Activated CD8-positive, alpha-beta T cell treated with anti-CD3 and anti-CD28 coated beads for 36 hours (primary cell): ENCODE measurements around the gene PTPA. TPM values are rescaled to one million over a fixed set of nuclear protein-coding genes. Genes with fewer than 3 reads are reported as not detected.
A peak's percentile ranks its signal among the peaks of the same experiment; 100 is the strongest.

Source experiments
- ATAC-seq: fragments of 200-7000 bp; cut with Tn5 transposase; one replicate; pipeline ENCODE4 v1.10.0; 2021; ENCODE audit warnings: mild to moderate bottlenecking, moderate library complexity
- CTCF ChIA-PET: fragments of 350-600 bp; sonication (Branson Sonifier 250); formaldehyde crosslinking; loops from one replicate; lab custom pipeline; 2021; ENCODE audit warnings: antibody characterized with exemption; lab: Charles Lee
- POLR2A ChIA-PET: fragments of 350-600 bp; sonication (Branson Sonifier 250); formaldehyde crosslinking; loops from one replicate; lab custom pipeline; 2021; ENCODE audit warnings: antibody characterized with exemption; lab: Charles Lee
- DNase-seq: peaks from one replicate; pipeline ENCODE4 v3.0.0-alpha.2; 2020
- H3K27ac Mint-ChIP-seq: one replicate; pipeline ENCODE4 v1.8.0; 2021; ENCODE audit warnings: mild to moderate bottlenecking, mixed read lengths
- H3K27me3 Mint-ChIP-seq: one replicate; pipeline ENCODE4 v1.8.0; 2021; ENCODE audit warnings: mixed read lengths
- H3K36me3 Mint-ChIP-seq: one replicate; pipeline ENCODE4 v1.8.0; 2021; ENCODE audit warnings: low read depth, mixed read lengths
- H3K4me1 Mint-ChIP-seq: one replicate; pipeline ENCODE4 v1.8.0; 2021; ENCODE audit warnings: low read depth, mixed read lengths
- H3K4me3 Mint-ChIP-seq: one replicate; pipeline ENCODE4 v1.8.0; 2021; ENCODE audit warnings: mild to moderate bottlenecking, moderate library complexity, mixed read lengths
- H3K9me3 Mint-ChIP-seq: one replicate; pipeline ENCODE4 v1.8.0; 2021; ENCODE audit warnings: mixed read lengths
- CTCF ChIP-seq: fragments of 200-600 bp; IDR thresholded peaks from one replicate; pipeline ENCODE4 v1.8.0; 2022; ENCODE audit warnings: antibody characterized with exemption, mild to moderate bottlenecking
- intact Hi-C: fragments of 100-400 bp; cut with micrococcal nuclease; formaldehyde crosslinking; loops from one replicate; pipeline ENCODE4 v1.10.0; 2022
- total RNA-seq, 2 experiments: library from RNA; stranded (reverse); gene quantifications; one replicate each; pipeline ENCODE4 v1.2.3, GENCODE V29; 2021

PTPA gene
- total RNA-seq, 2 experiments from 2014 or later, result 95.3 to 98.5 TPM

- no peaks in the 10 kb centered on the region for H3K27me3 Mint-ChIP-seq
- intact Hi-C loops, result no loop called here
- CTCF ChIA-PET, result interaction anchor here (1.7 to 5.2 kb wide), 2 partner anchors 10 to 22 kb away, joined by 6 to 31 read pairs; no protein-coding TSS in a partner anchor
- no peak overlapping the region for H3K4me3 Mint-ChIP-seq
- no peak for ATAC-seq
- H3K36me3 Mint-ChIP-seq, result no peaks in the 10 kb centered on the region
- peaks cover 14% of the 10 kb centered on the region for H3K4me1 Mint-ChIP-seq
- no peak overlapping the region for H3K27ac Mint-ChIP-seq
- POLR2A ChIA-PET, result no interaction called here
- H3K9me3 Mint-ChIP-seq, result no peaks in the 10 kb centered on the region
- no peak for TF ChIP-seq CTCF
- DNase-seq, result no peak
These were observed 53.2 kb downstream of the PTPA start for GRCh38 chr9:129164246-129164930.

GRCh38 chr9:129165198-129165597 is 54.0 kb downstream of the PTPA start:
- no peak overlapping the region for H3K4me3 Mint-ChIP-seq
- TF ChIP-seq CTCF, result no peak
- H3K9me3 Mint-ChIP-seq, result no peaks in the 10 kb centered on the region
- POLR2A ChIA-PET, result no interaction called here
- intact Hi-C loops, result no loop called here
- DNase-seq, result no peak
- H3K36me3 Mint-ChIP-seq, result no peaks in the 10 kb centered on the region
- H3K4me1 Mint-ChIP-seq, result peaks cover 17% of the 10 kb centered on the region
- ATAC-seq, result no peak
- H3K27me3 Mint-ChIP-seq, result no peaks in the 10 kb centered on the region
- CTCF ChIA-PET, result interaction anchor here (1.4 to 5.2 kb wide), 4 partner anchors 9 to 282 kb away, joined by 3 to 31 read pairs (median 6); partner anchors contain the start of gene IER5L
- H3K27ac Mint-ChIP-seq, result no peak overlapping the region

GRCh38 chr9:129166623-129167557 is 55.7 kb downstream of the PTPA start:
- POLR2A ChIA-PET, result interaction anchor here (1.2 kb wide), 1 partner anchor 11 kb away, joined by 3 read pairs; the partner anchor contains the start of gene IER5L
- no peaks in the 10 kb centered on the region for H3K9me3 Mint-ChIP-seq
- CTCF ChIA-PET, result interaction anchor here (0.7 to 5.2 kb wide), 9 partner anchors 10 to 444 kb away, joined by 3 to 31 read pairs (median 5); partner anchors contain the start of gene IER5L
- H3K27ac Mint-ChIP-seq, result peak overlapping the region; percentile 20
- DNase-seq, result peak; percentile 20
- ATAC-seq, result peak; percentile 40
- peak overlapping the region; percentile 51 for H3K4me3 Mint-ChIP-seq
- TF ChIP-seq CTCF, result no peak
- H3K27me3 Mint-ChIP-seq, result no peaks in the 10 kb centered on the region
- H3K4me1 Mint-ChIP-seq, result peaks cover 20% of the 10 kb centered on the region
- intact Hi-C loops, result no loop called here
- no peaks in the 10 kb centered on the region for H3K36me3 Mint-ChIP-seq

- Mint-ChIP-seq H3K36me3 (no peaks in the 10 kb centered on the region), H3K27ac (no peak overlapping the region), H3K4me1 (peaks cover 22% of the 10 kb centered on the region), H3K4me3 (no peak overlapping the region), H3K27me3 (peaks cover 6% of the 10 kb centered on the region), H3K9me3 (no peaks in the 10 kb centered on the region)
- ATAC-seq (no peak), DNase-seq (peak; percentile 34)
- POLR2A ChIA-PET, result no interaction called here
- TF ChIP-seq CTCF, result no peak
- CTCF ChIA-PET, result interaction anchor here (1.2 to 1.6 kb wide), 2 partner anchors 27 to 32 kb away, joined by 5 to 12 read pairs; no protein-coding TSS in a partner anchor
- intact Hi-C loops, result loop anchor here (10.0 kb wide), 2 partner anchors 155 to 445 kb away; no protein-coding TSS in a partner anchor
These were observed 59.0 kb downstream of the PTPA start for GRCh38 chr9:129170229-129170628.
